GM18868 (cell line): ENCODE measurements around the gene CHM.
A peak's percentile ranks its signal among the peaks of the same experiment; 100 is the strongest.
"Not testable (repeated sequence)": the region's sequence is repeated elsewhere in the genome, so short reads cannot be mapped to it uniquely, and the experiment has no call there.

Experiments used
- ATAC-seq: cut with Tn5 transposase; IDR thresholded peaks from one replicate; pipeline ENCODE4 v1.9.1; 2021; ENCODE audit warnings: mild to moderate bottlenecking, moderate library complexity; ENCODE audit not compliant: unreplicated experiment

CHM gene

DNA sequence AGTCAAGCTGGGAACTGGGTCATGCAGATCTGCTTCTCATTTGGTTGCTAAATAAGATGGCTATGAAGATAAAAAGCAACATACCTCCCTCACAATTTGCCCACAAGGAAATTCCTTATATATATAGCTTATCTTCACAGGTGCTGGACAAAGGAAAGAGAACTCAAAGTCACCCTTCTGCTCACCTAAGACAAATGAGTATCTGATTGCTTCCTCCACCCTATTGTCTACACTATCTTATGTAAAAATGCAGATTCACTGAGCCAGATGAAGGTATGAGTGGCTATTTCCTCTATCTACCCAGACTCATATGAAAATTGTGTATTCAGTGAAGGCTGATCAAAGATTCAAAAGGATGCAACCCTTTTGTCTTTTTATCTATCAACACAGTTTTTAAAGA lies 50.8 kb downstream of the CHM start:
- ATAC-seq = no peak

GRCh38 chrX:85995641-85996040 lies 51.7 kb downstream of the CHM start:
- ATAC-seq = no peak

- ATAC-seq = no peak
Observed at GRCh38 chrX:85994797-85995196, 52.6 kb downstream of the CHM start.

DNA sequence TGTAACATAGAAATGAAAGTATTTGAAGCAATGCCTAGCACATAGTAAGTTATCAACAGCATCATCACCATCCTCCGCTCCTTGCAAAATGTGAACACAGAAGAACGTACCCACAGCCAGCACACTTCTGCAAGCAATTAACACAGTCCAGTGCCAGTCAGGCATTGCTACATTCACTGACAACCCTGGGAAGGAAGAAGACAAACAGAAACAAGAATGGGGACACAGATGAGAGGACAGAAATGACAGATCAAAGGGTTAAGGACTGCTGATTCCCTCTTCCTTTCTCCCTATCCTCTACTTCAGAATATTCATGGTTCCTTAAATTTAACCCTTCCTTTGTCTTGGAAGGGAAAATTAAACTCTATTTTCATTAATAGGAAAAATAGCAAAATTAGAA lies 53.1 kb downstream of the CHM start:
- peak; percentile 59 for ATAC-seq

GRCh38 chrX:85993539-85994197 lies 53.7 kb downstream of the CHM start:
- ATAC-seq = no peak

DNA sequence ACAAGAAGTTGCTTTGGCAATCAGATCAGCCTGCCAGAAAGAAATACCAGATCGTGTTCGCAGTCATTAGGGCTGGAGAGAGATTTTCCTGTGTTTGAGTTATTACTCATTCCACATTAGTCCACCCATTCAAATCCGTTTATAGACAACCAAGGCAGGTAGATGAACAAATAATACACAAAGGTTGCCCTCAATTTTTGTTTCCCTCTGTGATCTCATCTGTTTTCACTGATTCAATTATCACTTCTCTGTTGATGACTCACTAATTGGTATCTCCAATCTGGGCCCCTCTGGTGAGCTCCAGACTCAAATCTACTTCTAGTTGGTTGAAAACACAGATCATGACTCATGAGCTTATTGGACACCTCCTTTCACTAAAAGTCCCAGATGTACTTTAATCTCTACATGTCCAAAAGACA lies 54.5 kb downstream of the CHM start:
- ATAC-seq = no peak

- peak; percentile 41 for ATAC-seq
Observed at GRCh38 chrX:85988353-85988752, 59.0 kb downstream of the CHM start.

GRCh38 chrX:85980286-85980685 lies 67.1 kb downstream of the CHM start:
- no peak for ATAC-seq

- peak; percentile 95 for ATAC-seq
Observed at GRCh38 chrX:85977218-85977617, 70.1 kb downstream of the CHM start.

DNA sequence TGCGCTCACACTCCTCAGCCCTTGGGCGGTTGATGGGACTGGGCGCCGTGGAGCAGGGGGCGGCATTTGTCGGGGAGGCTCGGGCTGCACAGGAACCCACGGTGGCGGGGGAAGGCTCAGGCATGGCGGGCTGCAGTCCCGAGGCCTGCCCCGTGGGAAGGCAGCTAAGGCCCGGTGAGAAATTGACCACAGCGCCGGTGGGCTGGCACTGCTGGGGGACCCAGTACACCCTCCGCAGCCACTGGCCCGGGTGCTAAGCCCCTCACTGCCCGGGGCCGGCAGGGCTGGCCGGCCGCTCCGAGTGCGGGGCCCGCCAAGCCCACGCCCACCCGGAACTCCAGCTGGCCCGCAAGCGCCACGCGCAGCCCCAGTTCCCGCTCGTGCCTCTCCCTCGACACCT lies 75.0 kb downstream of the CHM start:
- ATAC-seq = not testable (repeated sequence)

GRCh38 chrX:85964744-85965143 lies 82.6 kb downstream of the CHM start:
- no peak for ATAC-seq

GRCh38 chrX:85963736-85964135 lies 83.6 kb downstream of the CHM start:
- ATAC-seq = no peak

DNA sequence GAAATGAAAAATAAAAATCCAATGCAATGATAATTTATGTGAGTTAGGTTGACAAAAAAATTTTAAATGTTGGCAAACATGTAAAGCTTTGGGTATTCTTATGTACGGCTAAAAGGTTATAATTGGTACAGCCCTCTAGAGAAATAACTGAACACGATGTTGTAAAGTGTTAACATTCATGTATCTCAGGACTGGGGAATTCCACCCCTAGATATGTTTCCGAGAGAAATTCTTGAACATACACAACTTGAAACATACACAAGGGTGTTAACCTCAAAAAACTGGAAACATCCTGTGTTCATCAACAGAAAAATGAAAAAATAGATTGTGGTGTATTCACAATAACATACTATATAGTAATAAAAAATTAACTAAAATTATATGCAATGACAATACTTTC lies 91.8 kb downstream of the CHM start:
- ATAC-seq = peak; percentile 74

- ATAC-seq = not testable (repeated sequence)
Observed at GRCh38 chrX:85944751-85945150, 102.6 kb downstream of the CHM start.

- no peak for ATAC-seq
Observed at GRCh38 chrX:85941275-85941674, 106.1 kb downstream of the CHM start.

DNA sequence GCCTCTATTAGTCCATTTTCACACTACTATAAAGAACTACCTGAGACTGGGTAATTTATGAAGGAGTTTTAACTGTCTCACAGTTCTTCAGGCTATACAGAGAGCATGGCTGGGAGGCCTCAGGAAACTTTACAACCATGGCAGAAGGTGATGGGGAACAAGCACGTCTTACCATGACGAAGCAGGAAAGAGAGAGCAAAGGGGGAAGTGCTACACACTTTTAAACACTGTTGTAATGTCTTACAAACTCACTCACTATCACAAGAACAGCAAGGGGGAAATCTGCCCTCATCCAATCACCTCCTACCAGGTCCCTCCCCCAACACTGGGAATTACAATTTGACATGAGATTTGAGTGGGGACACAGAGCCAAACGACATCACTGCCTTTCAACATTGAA lies 107.4 kb downstream of the CHM start:
- ATAC-seq = not testable (repeated sequence)

DNA sequence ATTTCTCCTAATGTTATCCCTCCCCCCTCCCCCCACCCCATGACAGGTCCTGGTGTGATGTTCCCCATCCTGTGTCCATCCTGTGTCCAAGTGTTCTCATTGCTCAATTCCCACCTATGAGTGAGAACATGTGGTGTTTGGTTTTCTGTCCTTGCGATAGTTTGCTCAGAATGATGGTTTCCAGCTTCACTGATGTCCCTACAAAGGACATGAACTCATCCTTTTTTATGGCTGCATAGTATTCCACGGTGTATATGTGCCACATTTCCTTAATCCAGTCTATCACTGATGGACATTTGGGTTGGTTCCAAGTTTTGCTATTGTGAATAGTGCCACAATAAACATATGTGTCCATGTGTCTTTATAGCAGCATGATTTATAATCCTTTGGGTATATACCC lies 113.0 kb downstream of the CHM start:
- not testable (repeated sequence) for ATAC-seq

GRCh38 chrX:85930099-85930498 lies 117.3 kb downstream of the CHM start:
- no peak for ATAC-seq

DNA sequence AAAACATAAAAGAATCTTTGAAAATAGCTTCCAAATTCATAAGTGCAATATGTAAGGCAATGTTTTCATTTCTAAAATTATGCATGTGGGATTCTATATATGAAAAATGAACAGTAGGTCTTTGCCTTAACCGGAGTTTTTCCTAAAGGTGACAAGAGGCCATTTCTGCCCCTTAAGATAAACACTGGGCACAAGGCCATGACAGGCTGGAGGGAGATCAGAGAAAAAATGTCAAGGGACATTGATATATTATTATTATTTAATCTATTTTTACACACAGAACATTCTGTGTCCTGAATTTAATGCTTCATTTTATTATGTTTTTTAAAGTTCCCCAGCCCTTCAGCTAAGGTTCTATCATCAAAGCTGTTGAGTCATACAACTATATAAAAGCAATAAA lies 118.8 kb downstream of the CHM start:
- no peak for ATAC-seq

GRCh38 chrX:85927740-85928139 lies 119.6 kb downstream of the CHM start:
- no peak for ATAC-seq

- ATAC-seq = no peak
Observed at GRCh38 chrX:85922821-85923220, 124.5 kb downstream of the CHM start.

DNA sequence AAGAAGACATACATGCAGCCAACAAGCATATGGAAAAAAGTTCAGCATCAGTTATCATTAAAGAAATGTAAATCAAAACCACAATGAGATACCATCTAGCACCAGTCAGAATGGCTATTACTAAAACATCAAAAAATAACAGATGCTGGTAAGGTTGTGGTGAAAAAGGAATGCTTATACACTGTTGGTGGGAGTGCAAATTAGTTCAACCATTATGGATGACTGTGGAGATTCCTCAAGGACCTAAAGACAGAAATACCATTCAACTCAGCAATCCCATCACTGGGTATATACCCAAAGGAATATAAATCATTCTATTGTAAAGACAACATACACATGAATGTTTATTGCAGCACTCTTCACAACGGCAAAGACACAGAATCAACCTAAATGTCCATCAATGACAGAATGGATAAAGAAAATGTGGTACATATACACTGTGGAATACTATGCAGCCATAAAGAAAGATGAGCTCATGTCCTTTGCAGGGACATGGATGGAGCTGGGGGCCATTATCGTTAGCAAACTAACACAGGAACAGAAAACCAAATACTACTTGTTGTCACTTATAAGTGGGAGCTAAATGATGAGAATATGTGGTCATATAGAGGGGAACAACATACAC lies 130.6 kb downstream of the CHM start:
- ATAC-seq = not testable (repeated sequence)

DNA sequence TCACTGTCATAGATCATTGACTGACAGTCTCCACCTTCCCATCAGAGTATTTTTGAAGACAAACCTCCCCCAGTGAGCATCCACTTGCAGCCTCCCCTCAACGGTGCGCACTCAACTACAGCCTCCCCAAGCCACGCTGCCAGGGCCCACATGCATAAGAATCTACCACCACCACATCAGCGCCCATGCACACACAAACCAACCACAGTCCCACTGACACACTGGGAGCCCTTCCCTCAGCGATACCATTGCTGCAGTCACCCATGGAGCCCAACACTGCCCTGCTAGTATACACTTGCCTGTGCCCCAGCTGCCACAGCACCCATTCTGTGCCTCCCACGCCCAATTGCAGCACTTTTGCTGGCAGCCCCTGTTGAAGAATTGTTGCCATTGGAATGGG lies 132.9 kb downstream of the CHM start:
- no peak for ATAC-seq
